ENCODE results near the gene NCAPH2.

The NCAPH2 gene

GRCh38 chr22:50490531-50491308, 17.3 kb upstream of the NCAPH2 start:
- DNase-seq (ENCODE audit: low spot score) = no peak

GRCh38 chr22:50497093-50497492, 10.9 kb upstream of the NCAPH2 start:
- no peak for DNase-seq (ENCODE audit: low spot score)

- peak; percentile 77 for DNase-seq (ENCODE audit: low spot score)
Observed at GRCh38 chr22:50498322-50498890, 9.6 kb upstream of the NCAPH2 start.

GRCh38 chr22:50500452-50500851, 7.6 kb upstream of the NCAPH2 start:
- DNase-seq (ENCODE audit: low spot score) = no peak

GRCh38 chr22:50502096-50502495, 5.9 kb upstream of the NCAPH2 start:
- DNase-seq (ENCODE audit: low spot score) = no peak

- no peak for DNase-seq (ENCODE audit: low spot score)
Observed at GRCh38 chr22:50502628-50503474, 5.2 kb upstream of the NCAPH2 start.

- DNase-seq (ENCODE audit: low spot score) = no peak
Observed at GRCh38 chr22:50503475-50504145, 4.4 kb upstream of the NCAPH2 start.

GRCh38 chr22:50504369-50505211, 3.4 kb upstream of the NCAPH2 start:
- no peak for DNase-seq (ENCODE audit: low spot score)

GRCh38 chr22:50505276-50505775, 2.7 kb upstream of the NCAPH2 start:
- DNase-seq (ENCODE audit: low spot score) = no peak

GRCh38 chr22:50505776-50506610, 2.0 kb upstream of the NCAPH2 start:
- no peak for DNase-seq (ENCODE audit: low spot score)

- DNase-seq (ENCODE audit: low spot score) = no peak
Observed at GRCh38 chr22:50506611-50507420, 1.2 kb upstream of the NCAPH2 start.

- peak; percentile 99 for DNase-seq (ENCODE audit: low spot score)
Observed at GRCh38 chr22:50507421-50507990, 518 bp upstream of the NCAPH2 start, which contains the start of gene LMF2. Gene LMF2 (minus strand): TSS chr22:50507702. CDS start chr22:50507675, 27 bp downstream.

GRCh38 chr22:50508897-50509296, 873 bp downstream of the NCAPH2 start:
- DNase-seq (ENCODE audit: low spot score) = no peak

GRCh38 chr22:50513175-50513574, 5.2 kb downstream of the NCAPH2 start:
- no peak for DNase-seq (ENCODE audit: low spot score)

GRCh38 chr22:50516068-50516467, 8.0 kb downstream of the NCAPH2 start:
- no peak for DNase-seq (ENCODE audit: low spot score)

GRCh38 chr22:50516891-50517290, 8.9 kb downstream of the NCAPH2 start:
- DNase-seq (ENCODE audit: low spot score) = peak; percentile 8

- DNase-seq (ENCODE audit: low spot score) = peak; percentile 17
Observed at GRCh38 chr22:50517495-50518260, 9.7 kb downstream of the NCAPH2 start.

- peak; percentile 18 for DNase-seq (ENCODE audit: low spot score)
Observed at GRCh38 chr22:50518606-50519005, 10.6 kb downstream of the NCAPH2 start.

All from D341Med (cell line).